Measurements from ENCODE around the gene MRGPRX2.

MRGPRX2 gene

GRCh38 chr11:19076744-19077589, 16.4 kb upstream of the MRGPRX2 start:
- H3K27ac ChIP-seq: no peak overlapping the region
- H3K9me3 ChIP-seq: no peaks in the 10 kb centered on the region
- peak; percentile 95 for TF ChIP-seq CTCF (IDR thresholded peaks at IDR 0.05)
- H3K4me3 ChIP-seq (ENCODE audit: low read depth in 1 of 2, low read length in 1 of 2): no peak overlapping the region
- peaks cover 0 to 10% of the 10 kb centered on the region in 2 experiments for H3K4me1 ChIP-seq (ENCODE audit: control insufficient read depth in 1 of 2, insufficient read depth in 1 of 2, low read depth in 1 of 2, low read length in 1 of 2)
- no peaks in the 10 kb centered on the region for H3K36me3 ChIP-seq
- H3K27me3 ChIP-seq: peaks cover 5% of the 10 kb centered on the region

GRCh38 chr11:19075636-19076035, 15.1 kb upstream of the MRGPRX2 start:
- Histone ChIP-seq H3K27ac (no peak overlapping the region), H3K36me3 (no peaks in the 10 kb centered on the region), H3K9me3 (no peaks in the 10 kb centered on the region), H3K27me3 (peaks cover 2% of the 10 kb centered on the region), H3K4me3 (ENCODE audit: low read depth in 1 of 2, low read length in 1 of 2) (no peak overlapping the region), H3K4me1 (ENCODE audit: control insufficient read depth in 1 of 2, insufficient read depth in 1 of 2, low read depth in 1 of 2, low read length in 1 of 2) (peaks cover 3 to 10% of the 10 kb centered on the region in 2 experiments)
- TF ChIP-seq CTCF (IDR thresholded peaks at IDR 0.05): no peak

GRCh38 chr11:19073454-19074415, 13.2 kb upstream of the MRGPRX2 start:
- Histone ChIP-seq H3K27ac (no peak overlapping the region), H3K36me3 (no peaks in the 10 kb centered on the region), H3K27me3 (peaks cover 4% of the 10 kb centered on the region), H3K4me3 (ENCODE audit: low read depth in 1 of 2, low read length in 1 of 2) (no peak overlapping the region), H3K4me1 (ENCODE audit: control insufficient read depth in 1 of 2, insufficient read depth in 1 of 2, low read depth in 1 of 2, low read length in 1 of 2) (peaks cover 3 to 10% of the 10 kb centered on the region in 2 experiments), H3K9me3 (no peaks in the 10 kb centered on the region)
- no peak for TF ChIP-seq CTCF (IDR thresholded peaks at IDR 0.05)

GRCh38 chr11:19072464-19072863, 11.9 kb upstream of the MRGPRX2 start:
- no peaks in the 10 kb centered on the region for H3K36me3 ChIP-seq
- peaks cover 12% of the 10 kb centered on the region for H3K27me3 ChIP-seq
- no peak overlapping the region for H3K4me3 ChIP-seq (ENCODE audit: low read depth in 1 of 2, low read length in 1 of 2)
- no peak overlapping the region for H3K27ac ChIP-seq
- H3K4me1 ChIP-seq (ENCODE audit: control insufficient read depth in 1 of 2, insufficient read depth in 1 of 2, low read depth in 1 of 2, low read length in 1 of 2): peaks cover 3 to 9% of the 10 kb centered on the region in 2 experiments
- TF ChIP-seq CTCF (IDR thresholded peaks at IDR 0.05): no peak
- H3K9me3 ChIP-seq: no peaks in the 10 kb centered on the region

GRCh38 chr11:19071255-19071654, 10.7 kb upstream of the MRGPRX2 start:
- no peaks in the 10 kb centered on the region for H3K36me3 ChIP-seq
- peak; percentile 56 for TF ChIP-seq CTCF (IDR thresholded peaks at IDR 0.05)
- no peak overlapping the region for H3K4me3 ChIP-seq (ENCODE audit: low read depth in 1 of 2, low read length in 1 of 2)
- H3K9me3 ChIP-seq: no peaks in the 10 kb centered on the region
- H3K27ac ChIP-seq: no peak overlapping the region
- peaks cover 0 to 3% of the 10 kb centered on the region in 2 experiments for H3K4me1 ChIP-seq (ENCODE audit: control insufficient read depth in 1 of 2, insufficient read depth in 1 of 2, low read depth in 1 of 2, low read length in 1 of 2)
- H3K27me3 ChIP-seq: peaks cover 22% of the 10 kb centered on the region
